GM19468 (cell line): ENCODE measurements around the gene MALRD1.

Experiments used
- ATAC-seq: cut with Tn5 transposase; IDR thresholded peaks from one replicate; pipeline ENCODE4 v1.9.1; 2021; ENCODE audit warnings: mild to moderate bottlenecking, moderate library complexity, moderate number of reproducible peaks; ENCODE audit not compliant: unreplicated experiment; ENCODE audit errors: extremely low read depth

MALRD1 gene

DNA sequence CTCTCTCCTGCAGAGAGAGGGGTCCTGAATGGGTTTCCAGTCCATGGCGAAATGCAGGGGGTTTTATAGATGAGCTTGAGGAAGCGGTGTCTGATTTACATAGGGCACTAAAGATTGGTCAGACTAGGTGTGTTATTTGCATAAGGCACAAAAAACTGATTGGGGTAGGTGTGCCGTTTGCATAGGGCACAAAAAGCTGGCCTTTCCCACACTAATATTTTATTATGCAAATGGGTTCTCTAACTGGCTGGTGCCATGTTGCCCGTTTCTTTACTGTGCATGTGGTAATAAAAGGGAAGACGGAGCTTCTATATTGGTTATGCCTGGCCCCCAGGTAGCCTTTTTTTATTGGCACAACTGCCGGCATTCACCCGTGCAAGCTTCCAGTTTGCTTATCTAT is 50.2 kb downstream of the MALRD1 start:
- ATAC-seq: no peak

GRCh38 chr10:19107406-19107805 is 58.8 kb downstream of the MALRD1 start:
- ATAC-seq: no peak

- no peak for ATAC-seq
Measured at GRCh38 chr10:19111501-19112267, 63.1 kb downstream of the MALRD1 start.

DNA sequence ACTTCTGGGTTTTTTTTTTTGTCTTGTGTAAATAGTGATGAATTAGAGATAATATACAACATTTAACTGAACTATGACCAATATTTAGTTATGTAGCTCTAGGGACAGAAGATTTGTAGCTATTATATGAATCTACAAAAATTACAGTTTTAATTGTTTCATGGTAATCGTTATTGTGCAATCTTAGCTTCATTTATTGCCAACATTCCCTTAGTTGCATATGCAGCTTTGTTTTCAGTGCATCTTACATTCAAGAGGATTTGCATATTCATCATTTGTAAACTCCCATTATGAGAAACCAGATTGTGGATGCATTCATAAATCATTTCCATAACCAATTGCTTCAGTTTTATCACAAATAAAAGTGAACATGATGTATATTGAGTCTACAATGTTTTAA is 68.8 kb downstream of the MALRD1 start:
- no peak for ATAC-seq

DNA sequence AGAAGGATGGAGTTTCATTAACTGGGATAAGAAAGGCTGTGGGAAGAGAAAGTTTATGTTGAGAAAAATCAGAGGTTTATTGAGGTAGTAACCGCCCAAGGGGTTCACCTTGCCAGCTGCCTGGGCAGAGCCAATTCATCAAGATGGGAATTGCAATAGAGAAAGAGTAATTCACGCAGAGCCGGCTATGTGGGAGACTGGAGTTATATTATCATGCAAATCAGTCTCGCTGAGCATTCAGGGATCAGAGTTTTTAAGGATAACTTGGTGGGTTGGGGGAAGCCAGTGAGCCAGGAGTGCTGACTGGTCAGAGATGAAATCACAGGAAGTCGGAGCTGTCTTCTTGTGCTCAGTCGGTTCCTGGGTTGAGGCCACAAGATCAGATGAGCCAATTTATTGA is 70.6 kb downstream of the MALRD1 start:
- no peak for ATAC-seq

DNA sequence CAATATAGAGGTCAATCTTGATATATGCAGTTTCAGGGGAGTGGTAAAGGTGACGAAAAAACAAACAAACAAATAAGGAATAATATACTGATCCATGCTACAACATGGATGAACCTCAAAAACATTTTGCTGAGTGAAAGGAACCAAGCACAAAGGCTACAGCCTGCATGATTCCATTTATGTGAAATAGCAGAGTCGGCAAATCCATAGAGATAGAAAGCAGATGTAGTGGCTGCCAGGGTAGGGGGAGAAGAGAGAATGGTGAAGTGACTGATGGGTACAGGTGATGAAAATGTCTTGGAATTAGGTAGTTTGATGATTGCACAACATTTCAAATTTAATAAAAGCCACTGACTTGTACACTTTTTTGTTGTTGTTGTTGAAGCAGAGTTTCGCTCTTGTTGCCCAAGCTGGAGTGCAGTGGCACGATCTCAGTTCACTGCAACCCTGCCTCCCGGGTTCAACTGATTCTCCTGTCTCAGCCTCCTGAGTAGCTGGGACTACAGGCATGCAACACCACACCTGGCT is 71.8 kb downstream of the MALRD1 start:
- no peak for ATAC-seq

GRCh38 chr10:19133992-19134391 is 85.4 kb downstream of the MALRD1 start:
- no peak for ATAC-seq

- no peak for ATAC-seq
Measured at GRCh38 chr10:19142967-19143366, 94.4 kb downstream of the MALRD1 start.

DNA sequence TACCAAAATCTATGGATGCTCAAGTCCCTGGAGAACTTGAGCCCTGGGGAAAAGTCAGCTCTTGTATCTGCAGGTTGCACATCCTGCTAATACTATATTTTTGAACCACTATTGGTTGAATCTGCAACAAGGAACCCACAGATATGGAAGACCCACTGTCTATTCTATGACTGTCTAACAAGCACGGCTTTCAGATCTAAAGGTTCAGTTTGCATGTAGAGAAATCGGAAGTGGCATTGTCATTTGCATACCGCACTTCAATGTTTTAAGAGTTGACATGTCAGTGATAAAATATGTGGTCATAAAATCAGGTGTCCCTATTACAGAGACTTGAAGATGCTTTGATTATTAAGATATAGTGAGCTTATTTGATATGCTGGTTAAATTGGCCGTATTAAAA is 95.6 kb downstream of the MALRD1 start:
- ATAC-seq: no peak

- ATAC-seq: no peak
Measured at GRCh38 chr10:19154375-19154774, 105.8 kb downstream of the MALRD1 start.

- no peak for ATAC-seq
Measured at GRCh38 chr10:19158358-19158757, 109.8 kb downstream of the MALRD1 start.

DNA sequence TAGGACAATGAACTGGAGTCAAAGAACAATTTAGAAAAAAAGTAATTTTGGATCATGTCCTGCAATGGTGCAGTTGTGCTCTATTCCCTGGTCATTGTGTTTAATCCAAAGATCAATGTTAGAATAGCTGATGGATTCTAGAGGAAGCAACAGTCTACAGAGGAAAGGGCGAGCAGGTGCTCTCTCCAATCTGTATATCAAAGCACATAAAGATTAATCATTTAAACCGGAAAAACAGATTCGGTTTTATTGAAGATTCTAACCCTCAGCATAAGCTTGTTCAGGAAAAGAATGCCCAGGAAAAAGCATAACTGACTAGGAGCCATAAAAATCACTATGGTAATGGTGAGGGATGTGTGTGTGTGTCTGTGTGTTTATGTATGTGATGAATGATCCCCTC is 110.3 kb downstream of the MALRD1 start:
- no peak for ATAC-seq

DNA sequence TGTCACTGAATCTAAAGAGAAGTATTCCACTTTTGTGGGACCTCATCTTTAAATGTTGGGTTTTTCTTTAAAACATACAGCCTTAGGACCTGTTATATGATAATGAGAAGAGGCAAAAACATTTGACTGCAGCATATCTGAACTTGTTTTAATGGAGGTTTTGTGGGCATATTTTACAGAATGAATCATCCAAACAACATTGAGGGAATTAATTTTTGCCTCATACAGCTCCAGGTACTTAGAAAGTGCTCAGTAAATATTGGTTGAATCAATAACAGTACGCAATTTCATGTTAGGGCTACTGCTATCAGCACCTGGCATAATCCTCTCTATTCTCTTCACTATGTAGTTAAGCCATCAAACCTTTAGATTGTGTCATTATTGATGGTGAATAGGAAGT is 115.9 kb downstream of the MALRD1 start:
- ATAC-seq: no peak

- no peak for ATAC-seq
Measured at GRCh38 chr10:19168584-19168983, 120.0 kb downstream of the MALRD1 start.

DNA sequence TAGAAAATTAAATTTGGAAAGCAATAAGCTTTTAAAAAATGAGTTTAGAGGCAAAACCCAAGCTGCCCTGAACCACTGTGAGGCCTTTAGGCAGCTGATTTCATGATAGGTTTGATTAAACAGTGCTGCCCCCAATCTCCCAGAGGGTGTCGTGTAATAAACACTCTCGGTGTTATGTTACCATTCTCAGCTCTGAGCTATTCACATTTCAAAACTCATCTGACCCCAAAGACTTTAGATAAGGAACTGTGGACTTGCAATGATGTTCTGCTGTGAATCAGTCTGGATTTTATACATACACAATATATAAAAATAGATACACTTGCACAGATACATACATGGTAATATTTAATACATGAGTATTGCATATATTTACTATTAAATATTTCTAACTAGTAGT is 120.4 kb downstream of the MALRD1 start:
- ATAC-seq: no peak

DNA sequence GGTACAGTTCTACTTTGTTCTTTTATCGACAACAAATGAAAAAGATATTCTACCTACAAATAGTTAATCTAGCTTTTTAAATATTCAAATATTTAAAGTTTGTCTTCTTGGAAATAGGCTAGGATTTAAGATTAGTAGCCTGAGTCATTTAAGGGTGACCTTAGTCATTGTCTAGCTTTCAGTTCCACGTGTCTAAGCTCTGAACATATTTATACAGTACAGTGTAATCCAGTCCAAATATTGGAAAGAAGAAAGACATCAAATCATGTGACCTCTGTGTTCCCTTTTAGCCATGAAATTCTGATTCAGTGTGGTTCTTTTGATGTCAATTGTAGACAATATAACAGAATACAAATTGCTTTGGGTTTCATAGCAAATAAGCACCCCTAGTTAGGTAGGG is 121.1 kb downstream of the MALRD1 start:
- no peak for ATAC-seq

DNA sequence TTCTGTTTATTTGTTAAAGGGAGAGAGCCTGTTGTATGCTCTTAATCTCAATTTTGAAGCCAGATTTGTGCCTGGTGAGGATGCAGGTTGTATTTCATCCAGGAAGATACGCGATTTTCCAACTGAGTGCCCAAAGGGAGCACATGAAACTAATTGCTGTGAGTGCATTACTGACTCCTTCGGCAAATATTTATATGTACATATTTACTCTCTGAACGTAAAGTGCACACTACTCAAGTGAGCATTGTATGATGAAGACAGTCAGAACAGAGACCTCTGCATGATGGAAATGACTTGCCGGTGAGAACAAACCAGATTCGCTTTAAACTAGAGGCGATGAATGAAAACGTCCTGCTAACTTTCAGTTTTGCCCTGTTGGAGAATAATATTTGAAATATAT is 130.1 kb downstream of the MALRD1 start:
- no peak for ATAC-seq

GRCh38 chr10:19184891-19185290 is 136.3 kb downstream of the MALRD1 start:
- ATAC-seq: no peak

DNA sequence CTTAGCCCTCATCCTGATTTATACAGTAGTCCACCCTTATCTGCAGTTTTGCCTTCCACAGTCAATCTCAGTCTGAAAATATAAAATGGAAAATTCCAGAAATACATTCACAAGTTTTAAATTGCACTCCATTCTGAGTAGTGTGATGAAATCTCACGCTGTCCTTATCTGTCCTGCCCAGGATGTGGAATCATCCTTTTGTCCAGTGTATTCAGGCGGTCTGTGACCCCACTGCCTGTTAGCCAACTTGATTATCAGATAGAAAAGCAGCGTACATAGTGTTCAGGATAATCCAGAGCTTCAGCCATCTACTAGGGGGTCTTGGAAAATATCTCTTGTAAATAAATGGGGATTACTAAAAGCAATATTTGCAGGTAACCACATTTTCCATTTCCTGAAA is 146.3 kb downstream of the MALRD1 start:
- no peak for ATAC-seq

GRCh38 chr10:19195698-19196097 is 147.1 kb downstream of the MALRD1 start:
- ATAC-seq: no peak

DNA sequence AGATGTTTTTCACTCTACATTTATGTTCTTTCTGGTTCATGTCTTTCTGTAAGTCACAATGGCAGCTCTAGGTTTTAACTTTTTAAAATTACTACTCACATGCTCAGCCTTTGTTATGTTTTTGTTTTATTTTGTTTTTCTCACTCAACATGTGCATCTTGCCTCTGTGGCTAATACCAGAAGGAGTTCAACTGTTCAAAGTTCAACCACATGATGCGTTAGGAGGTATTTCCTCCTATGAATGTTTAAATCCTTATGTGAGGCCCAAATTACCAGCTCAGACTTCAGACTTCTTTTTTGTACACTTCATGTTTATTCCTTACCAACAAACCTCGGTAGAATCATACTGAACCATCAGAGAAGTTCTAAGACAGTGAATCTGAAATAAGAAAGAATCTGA is 151.6 kb downstream of the MALRD1 start:
- ATAC-seq: no peak

DNA sequence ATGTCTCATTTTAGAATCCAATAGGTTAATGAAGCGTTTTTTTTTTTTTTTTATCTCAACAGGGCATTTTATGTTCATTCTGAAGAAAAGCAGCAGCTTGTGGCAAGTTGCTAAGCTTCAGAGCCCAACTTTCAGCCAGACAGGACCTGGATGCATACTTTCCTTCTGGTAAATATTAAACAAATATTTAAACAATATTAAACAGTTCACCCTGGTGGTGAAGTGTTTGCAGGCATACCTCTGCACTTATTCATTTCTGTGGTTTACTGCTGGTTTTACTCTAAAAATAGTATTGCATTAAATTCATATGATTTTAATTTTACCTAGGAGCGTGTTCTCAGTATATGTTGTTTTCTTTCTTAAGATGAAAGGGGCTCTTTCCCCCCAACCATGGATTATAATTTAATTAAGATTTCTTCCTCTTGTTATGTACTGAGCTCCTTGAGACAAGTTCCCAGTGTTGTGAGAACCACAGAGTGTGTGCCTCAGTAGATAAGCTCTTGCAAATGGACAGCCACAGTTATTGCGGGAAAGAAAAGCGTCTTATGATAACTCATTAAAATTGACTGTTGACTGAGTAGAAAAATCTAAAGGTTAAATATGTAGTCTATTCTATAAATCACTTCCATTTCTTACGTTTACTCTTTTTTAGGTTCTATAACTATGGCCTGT is 155.8 kb downstream of the MALRD1 start:
- ATAC-seq: no peak
